ENCODE measurements around the gene VANGL1.

- TF ChIP-seq CTCF (conservative IDR thresholded peaks at IDR 0.05; ENCODE audit: low read depth, low read length) (no peak), RAD21 (IDR thresholded peaks at IDR 0.05; ENCODE audit: low read length) (no peak), POLR2A (IDR thresholded peaks at IDR 0.05; ENCODE audit: low read depth, low read length) (no peak), USF2 (IDR thresholded peaks at IDR 0.05; ENCODE audit: low read depth, low read length) (no peak), SMC3 (IDR thresholded peaks at IDR 0.05; ENCODE audit: low read depth, low read length) (no peak), CEBPB (IDR thresholded peaks at IDR 0.05; ENCODE audit: low read depth, low read length) (no peak), CHD1 (IDR thresholded peaks at IDR 0.05; ENCODE audit: low read depth, low read length) (no peak), MAFK (IDR thresholded peaks at IDR 0.05; ENCODE audit: low read depth, low read length) (no peak), NFE2L2 (IDR thresholded peaks at IDR 0.05; ENCODE audit: low read depth, low read length) (no peak), RFX5 (IDR thresholded peaks at IDR 0.05; ENCODE audit: low read depth, low read length) (no peak)
Observed at GRCh38 chr1:115668579-115668978, 26.8 kb downstream of the VANGL1 start.
